ENCODE measurements around the gene TSTD1.

- TF ChIP-seq POLR2A (IDR thresholded peaks at IDR 0.05; ENCODE audit: low read depth, low read length) (no peak), TAF1 (IDR thresholded peaks at IDR 0.05; ENCODE audit: borderline replicate concordance, low read depth, low read length) (no peak), POLR2AphosphoS5 (IDR thresholded peaks at IDR 0.05; ENCODE audit: low read depth, low read length) (no peak)
These were observed 20.5 kb upstream of the TSTD1 start for GRCh38 chr1:161059293-161059692.

Measured in GM12892 (cell line).